Upper lobe of right lung (tissue), 1 donor: ENCODE data around the gene TPST1. TPM values are rescaled to one million over a fixed set of nuclear protein-coding genes. Genes with fewer than 3 reads are reported as not detected.

ENCODE experiments used
- ATAC-seq: fragments of 200-7000 bp; cut with Tn5 transposase; one replicate; pipeline ENCODE4 v1.9.1; 2020; ENCODE audit warnings: mild to moderate bottlenecking, moderate library complexity
- DNase-seq: peaks from one replicate; pipeline ENCODE4 v3.0.0-alpha.2; 2020
- H3K27ac ChIP-seq: fragments of 200-600 bp; one replicate; pipeline ENCODE4 v1.8.0; 2022
- H3K27me3 ChIP-seq: fragments of 200-600 bp; one replicate; pipeline ENCODE4 v1.8.0; 2022; ENCODE audit warnings: mild to moderate bottlenecking
- H3K36me3 ChIP-seq: fragments of 200-600 bp; one replicate; pipeline ENCODE4 v1.8.0; 2022
- H3K4me1 ChIP-seq: fragments of 200-600 bp; one replicate; pipeline ENCODE4 v1.8.0; 2022
- H3K4me3 ChIP-seq: fragments of 200-600 bp; one replicate; pipeline ENCODE4 v1.8.0; 2022; ENCODE audit warnings: mild to moderate bottlenecking
- H3K9me3 ChIP-seq: fragments of 200-600 bp; one replicate; pipeline ENCODE4 v1.8.0; 2022
- intact Hi-C: fragments of 100-400 bp; cut with DNase I; formaldehyde crosslinking; loops from one replicate; pipeline ENCODE4 v1.11.0; 2022
- total RNA-seq: library from RNA; stranded (reverse); fragmentation: NEBNext Ultra II Directional; extraction: Animal tissue kit (Norgen Biotek cat#: 25700); gene quantifications from one replicate; pipeline ENCODE4 v1.2.1, GENCODE V29; 2021
- TF ChIP-seq, protein P1 (sequence below): fragments of 200-600 bp; IDR thresholded peaks from one replicate; pipeline ENCODE4 v1.8.0; 2022; ENCODE audit warnings: antibody characterized with exemption
- donor health status: DM: no; HTN: yes; CAD: no; lungs with severe emphysema.

The TPST1 gene
- total RNA-seq, 1 donor from 2014 or later: 20.1 TPM

GRCh38 chr7:66282591-66282935 is 77.4 kb downstream of the TPST1 start:
- H3K9me3 ChIP-seq: no peaks in the 10 kb centered on the region
- H3K4me1 ChIP-seq: peaks cover 9% of the 10 kb centered on the region
- H3K4me3 ChIP-seq: no peak overlapping the region
- H3K27me3 ChIP-seq: no peaks in the 10 kb centered on the region
- TF ChIP-seq, protein P1, sequence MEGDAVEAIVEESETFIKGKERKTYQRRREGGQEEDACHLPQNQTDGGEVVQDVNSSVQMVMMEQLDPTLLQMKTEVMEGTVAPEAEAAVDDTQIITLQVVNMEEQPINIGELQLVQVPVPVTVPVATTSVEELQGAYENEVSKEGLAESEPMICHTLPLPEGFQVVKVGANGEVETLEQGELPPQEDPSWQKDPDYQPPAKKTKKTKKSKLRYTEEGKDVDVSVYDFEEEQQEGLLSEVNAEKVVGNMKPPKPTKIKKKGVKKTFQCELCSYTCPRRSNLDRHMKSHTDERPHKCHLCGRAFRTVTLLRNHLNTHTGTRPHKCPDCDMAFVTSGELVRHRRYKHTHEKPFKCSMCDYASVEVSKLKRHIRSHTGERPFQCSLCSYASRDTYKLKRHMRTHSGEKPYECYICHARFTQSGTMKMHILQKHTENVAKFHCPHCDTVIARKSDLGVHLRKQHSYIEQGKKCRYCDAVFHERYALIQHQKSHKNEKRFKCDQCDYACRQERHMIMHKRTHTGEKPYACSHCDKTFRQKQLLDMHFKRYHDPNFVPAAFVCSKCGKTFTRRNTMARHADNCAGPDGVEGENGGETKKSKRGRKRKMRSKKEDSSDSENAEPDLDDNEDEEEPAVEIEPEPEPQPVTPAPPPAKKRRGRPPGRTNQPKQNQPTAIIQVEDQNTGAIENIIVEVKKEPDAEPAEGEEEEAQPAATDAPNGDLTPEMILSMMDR: no peak
- no peaks in the 10 kb centered on the region for H3K36me3 ChIP-seq
- no peak overlapping the region for H3K27ac ChIP-seq
- DNase-seq (no peak), ATAC-seq (no peak)
- intact Hi-C loops: no loop called here

- Histone ChIP-seq H3K9me3 (no peaks in the 10 kb centered on the region), H3K4me3 (no peak overlapping the region), H3K27ac (no peak overlapping the region), H3K27me3 (no peaks in the 10 kb centered on the region), H3K36me3 (no peaks in the 10 kb centered on the region), H3K4me1 (peaks cover 9% of the 10 kb centered on the region)
- TF ChIP-seq, protein P1: no peak
- ATAC-seq: peak; percentile 36
- intact Hi-C loops: no loop called here
- DNase-seq: no peak
These were observed 78.1 kb downstream of the TPST1 start for GRCh38 chr7:66283003-66283920.

- H3K4me3 ChIP-seq: no peak overlapping the region
- DNase-seq (no peak), ATAC-seq (peak; percentile 51)
- no peaks in the 10 kb centered on the region for H3K27me3 ChIP-seq
- intact Hi-C loops: no loop called here
- H3K36me3 ChIP-seq: no peaks in the 10 kb centered on the region
- H3K4me1 ChIP-seq: peaks cover 6% of the 10 kb centered on the region
- H3K9me3 ChIP-seq: no peaks in the 10 kb centered on the region
- H3K27ac ChIP-seq: no peak overlapping the region
- TF ChIP-seq, protein P1: no peak
These were observed 90.9 kb downstream of the TPST1 start for GRCh38 chr7:66296001-66296521.

DNA sequence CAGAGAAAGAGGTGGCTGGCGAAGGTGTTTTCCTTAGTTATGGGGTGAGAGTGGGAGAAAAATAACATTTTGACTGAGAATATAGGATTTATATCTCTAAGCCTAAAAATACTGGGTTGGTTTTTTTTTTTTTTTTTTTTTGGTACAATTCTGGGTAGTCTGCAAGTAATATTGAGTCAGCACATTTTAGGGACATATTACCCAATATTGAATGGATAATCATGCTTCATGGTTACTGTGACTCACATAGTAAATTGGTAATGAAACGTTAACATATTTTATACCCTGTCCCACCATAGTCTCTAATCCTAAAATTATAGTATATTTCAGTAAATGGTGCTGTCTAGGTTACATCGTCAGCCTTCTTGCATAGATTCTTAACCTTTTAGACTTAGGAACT is 91.4 kb downstream of the TPST1 start:
- DNase-seq (no peak), ATAC-seq (peak; percentile 19)
- Histone ChIP-seq H3K36me3 (no peaks in the 10 kb centered on the region), H3K27me3 (no peaks in the 10 kb centered on the region), H3K27ac (no peak overlapping the region), H3K9me3 (no peaks in the 10 kb centered on the region), H3K4me3 (no peak overlapping the region), H3K4me1 (peaks cover 6% of the 10 kb centered on the region)
- TF ChIP-seq, protein P1: no peak
- intact Hi-C loops: no loop called here

DNA sequence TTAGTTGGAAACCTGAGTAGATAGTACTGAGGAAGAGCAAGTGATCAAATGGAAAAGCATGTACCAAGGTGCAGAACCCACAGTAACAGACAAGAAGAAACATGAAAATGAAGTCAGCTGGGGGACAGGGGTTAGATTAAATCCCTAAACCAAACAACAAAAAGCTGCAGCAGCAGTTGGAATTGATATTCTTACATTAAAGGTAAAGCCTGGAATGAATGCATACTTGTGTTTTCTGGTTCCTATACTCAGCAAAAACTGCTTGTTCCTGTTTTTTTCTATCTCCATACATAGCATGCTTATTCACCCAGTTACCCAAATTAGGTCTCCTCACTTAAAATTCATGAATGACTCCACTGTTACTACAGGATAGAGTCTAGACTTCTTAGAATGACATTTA is 92.4 kb downstream of the TPST1 start:
- TF ChIP-seq, protein P1: no peak
- intact Hi-C loops: no loop called here
- no peaks in the 10 kb centered on the region for H3K9me3 ChIP-seq
- DNase-seq: no peak
- no peaks in the 10 kb centered on the region for H3K27me3 ChIP-seq
- peaks cover 6% of the 10 kb centered on the region for H3K4me1 ChIP-seq
- no peak overlapping the region for H3K4me3 ChIP-seq
- ATAC-seq: no peak
- H3K36me3 ChIP-seq: no peaks in the 10 kb centered on the region
- H3K27ac ChIP-seq: no peak overlapping the region
